H4 (cell line): ENCODE measurements around the gene TMEM106B. TPM values are rescaled to one million over a fixed set of nuclear protein-coding genes. Genes with fewer than 3 reads are reported as not detected.

Experiments
- total RNA-seq: library from RNA; depleted of rRNA; stranded (reverse); fragments of >200 nt; shearing (Covaris generic); gene quantifications from 2 replicates; pipeline ENCODE4 v1.2.3, GENCODE V29; 2014; rRNA removed

The TMEM106B gene
- total RNA-seq, 1 experiment from 2014 or later: 208 TPM

Other genes starting within 250 kb of the TMEM106B start
- gene VWDE, start 192.6 kb downstream of the TMEM106B start, total RNA-seq: 2.0 and 3.1 TPM in 2 replicates